GM12872 (cell line): ENCODE results near the gene ANKS3.

Experiments used
- TF ChIP-seq, protein P1 (sequence below): IDR thresholded peaks from 3 replicates; pipeline ENCODE4 v1.5.1; 2011; ENCODE audit warnings: low read depth, mild to moderate bottlenecking, low read length, moderate library complexity; ENCODE audit not compliant: insufficient read depth

The ANKS3 gene, protein sequence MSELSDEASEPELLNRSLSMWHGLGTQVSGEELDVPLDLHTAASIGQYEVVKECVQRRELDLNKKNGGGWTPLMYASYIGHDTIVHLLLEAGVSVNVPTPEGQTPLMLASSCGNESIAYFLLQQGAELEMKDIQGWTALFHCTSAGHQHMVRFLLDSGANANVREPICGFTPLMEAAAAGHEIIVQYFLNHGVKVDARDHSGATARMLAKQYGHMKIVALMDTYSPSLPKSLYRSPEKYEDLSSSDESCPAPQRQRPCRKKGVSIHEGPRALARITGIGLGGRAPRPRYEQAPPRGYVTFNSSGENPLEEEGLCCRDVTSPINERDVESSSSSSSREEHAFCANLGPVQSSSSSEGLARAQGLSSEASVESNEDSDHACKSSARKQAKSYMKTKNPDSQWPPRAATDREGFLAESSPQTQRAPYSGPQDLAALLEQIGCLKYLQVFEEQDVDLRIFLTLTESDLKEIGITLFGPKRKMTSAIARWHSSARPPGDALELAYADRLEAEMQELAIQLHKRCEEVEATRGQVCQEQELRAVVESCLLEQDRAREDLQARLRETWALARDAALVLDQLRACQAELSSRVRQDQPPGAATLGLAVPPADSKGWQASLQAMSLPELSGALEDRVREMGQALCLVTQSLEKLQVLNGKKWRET

DNA sequence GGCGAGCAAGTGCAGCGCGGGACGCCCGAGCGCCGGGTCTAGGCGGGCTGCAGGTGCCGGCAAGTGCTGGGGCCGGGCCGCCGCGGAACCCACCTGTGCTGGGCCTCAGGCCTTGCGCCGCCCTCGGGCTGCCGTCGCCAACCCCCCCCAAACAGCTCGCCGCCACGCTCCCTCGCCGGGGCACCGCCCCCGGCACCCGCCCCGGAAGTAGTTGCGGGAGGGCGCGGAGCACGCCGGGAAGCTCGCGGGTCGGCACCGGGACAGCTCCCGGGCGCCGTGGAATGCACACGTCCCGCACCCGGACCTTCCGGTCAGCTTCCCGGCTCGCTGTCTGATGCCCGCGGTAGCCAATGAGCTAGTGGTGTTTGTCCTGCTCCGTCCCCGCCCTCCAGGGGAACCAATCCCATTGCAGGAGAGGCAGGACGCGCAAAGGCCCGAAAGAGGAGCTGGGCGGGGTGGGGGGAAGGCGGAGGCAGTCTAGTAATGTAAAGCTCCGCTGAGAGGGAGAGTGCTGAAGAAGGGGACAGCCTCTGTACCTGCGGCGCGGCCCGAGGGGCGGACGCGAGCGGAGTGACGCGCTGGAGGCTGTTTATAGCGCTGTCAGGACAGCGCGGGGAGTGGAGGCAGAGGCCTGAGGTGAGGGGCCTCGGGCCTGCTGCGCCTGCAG, at the start of gene ANKS3, which contains the start of gene DNAAF8:
Gene ANKS3 (minus strand): TSS at position 209 of the 667 bp plus-strand sequence. CDS start 4,122 bp downstream, outside the sequence.
Gene DNAAF8 (plus strand): TSS at position 475 of the 667 bp plus-strand sequence. CDS start 1,978 bp downstream, outside the sequence.
- TF ChIP-seq, protein P1, sequence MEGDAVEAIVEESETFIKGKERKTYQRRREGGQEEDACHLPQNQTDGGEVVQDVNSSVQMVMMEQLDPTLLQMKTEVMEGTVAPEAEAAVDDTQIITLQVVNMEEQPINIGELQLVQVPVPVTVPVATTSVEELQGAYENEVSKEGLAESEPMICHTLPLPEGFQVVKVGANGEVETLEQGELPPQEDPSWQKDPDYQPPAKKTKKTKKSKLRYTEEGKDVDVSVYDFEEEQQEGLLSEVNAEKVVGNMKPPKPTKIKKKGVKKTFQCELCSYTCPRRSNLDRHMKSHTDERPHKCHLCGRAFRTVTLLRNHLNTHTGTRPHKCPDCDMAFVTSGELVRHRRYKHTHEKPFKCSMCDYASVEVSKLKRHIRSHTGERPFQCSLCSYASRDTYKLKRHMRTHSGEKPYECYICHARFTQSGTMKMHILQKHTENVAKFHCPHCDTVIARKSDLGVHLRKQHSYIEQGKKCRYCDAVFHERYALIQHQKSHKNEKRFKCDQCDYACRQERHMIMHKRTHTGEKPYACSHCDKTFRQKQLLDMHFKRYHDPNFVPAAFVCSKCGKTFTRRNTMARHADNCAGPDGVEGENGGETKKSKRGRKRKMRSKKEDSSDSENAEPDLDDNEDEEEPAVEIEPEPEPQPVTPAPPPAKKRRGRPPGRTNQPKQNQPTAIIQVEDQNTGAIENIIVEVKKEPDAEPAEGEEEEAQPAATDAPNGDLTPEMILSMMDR: no peak

- TF ChIP-seq, protein P1: no peak
These were observed 49.3 kb upstream of the ANKS3 start for GRCh38 chr16:4783251-4783950.

- TF ChIP-seq, protein P1: no peak
These were observed 46.2 kb upstream of the ANKS3 start for GRCh38 chr16:4780235-4780634.

- TF ChIP-seq, protein P1: no peak
These were observed 44.0 kb upstream of the ANKS3 start for GRCh38 chr16:4778050-4778392.

DNA sequence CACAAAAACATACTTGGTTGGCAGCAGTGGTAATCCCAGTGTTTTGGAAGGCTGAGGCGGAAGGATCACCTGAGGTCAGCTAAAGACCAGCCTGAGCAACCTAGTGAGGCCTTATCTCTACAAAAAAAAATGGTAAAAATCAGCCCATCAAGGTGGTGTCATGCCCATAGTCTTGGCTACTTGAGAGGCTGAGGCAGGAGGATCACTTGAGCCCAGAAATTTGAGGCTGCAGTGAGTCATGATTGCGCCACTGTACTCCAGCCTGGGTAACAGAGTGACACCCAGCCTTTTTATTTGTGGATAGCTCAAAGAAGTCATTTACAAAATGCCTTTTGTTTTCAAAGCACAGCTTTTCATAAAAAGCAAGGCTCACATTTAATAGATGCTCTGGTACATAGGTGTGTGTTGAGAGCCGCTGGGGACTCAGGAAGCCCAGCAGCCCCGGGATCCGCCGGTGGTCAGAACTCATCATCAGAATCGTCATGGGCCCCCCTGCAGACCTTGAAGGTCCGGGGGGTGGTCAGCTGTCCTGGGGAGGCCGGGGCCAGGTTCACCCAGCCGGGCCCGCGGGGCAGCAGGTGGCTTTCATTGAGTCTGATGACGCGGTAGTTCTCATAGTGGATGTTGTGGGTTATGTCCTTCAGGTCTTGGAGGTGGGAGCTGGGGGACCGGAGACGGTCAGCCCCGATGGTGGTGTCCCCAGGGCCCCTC, 43.4 kb upstream of the ANKS3 start:
- TF ChIP-seq, protein P1: no peak

- TF ChIP-seq, protein P1: no peak
These were observed 42.2 kb upstream of the ANKS3 start for GRCh38 chr16:4776141-4776705.
